Measurements from ENCODE around the gene TRIP13. TPM values are rescaled to one million over a fixed set of nuclear protein-coding genes. Genes with fewer than 3 reads are reported as not detected.
"Not testable (repeated sequence)": the region's sequence is repeated elsewhere in the genome, so short reads cannot be mapped to it uniquely, and the experiment has no call there.

The TRIP13 gene
- total RNA-seq, 1 donor from 2014 or later = 8.4 TPM

DNA sequence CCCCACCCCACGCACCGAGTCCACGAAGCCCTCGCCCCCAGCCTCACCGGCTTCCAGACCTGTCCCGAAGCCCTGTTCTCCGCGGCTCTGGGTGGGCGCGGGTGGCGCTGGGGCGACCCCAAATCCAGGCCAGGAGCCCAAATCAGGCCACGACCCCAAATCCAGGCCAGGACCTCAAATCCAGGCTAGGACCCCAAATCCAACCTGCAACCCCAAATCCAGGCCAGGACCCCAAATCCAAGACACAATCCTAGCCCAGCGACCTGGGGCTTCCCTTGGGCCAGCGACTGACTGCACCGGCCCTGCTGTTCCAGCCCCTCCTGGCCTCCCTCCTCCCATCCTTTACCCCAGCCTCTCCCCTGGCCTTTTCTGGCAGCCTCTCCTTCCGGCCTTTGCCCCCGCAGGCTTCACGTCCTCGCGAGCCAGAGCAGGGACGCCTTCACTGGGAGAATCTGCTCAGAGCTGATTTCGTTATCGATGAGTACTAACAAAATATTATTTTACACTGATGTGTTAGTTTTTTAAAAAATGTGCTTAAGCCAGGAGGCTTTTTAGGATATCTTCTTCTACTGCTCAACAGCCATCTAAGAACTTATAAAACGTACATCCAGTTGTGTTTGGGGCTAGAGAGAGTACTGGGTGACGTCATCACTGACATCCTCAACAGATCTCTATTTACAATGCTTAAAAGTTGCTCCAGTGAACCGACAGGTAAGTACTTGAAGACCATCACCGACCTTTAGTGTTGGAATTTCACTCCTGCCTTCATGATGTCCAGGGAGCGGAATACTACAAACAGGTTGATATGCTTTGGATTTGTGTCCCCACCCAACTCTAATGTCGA lies 34.7 kb downstream of the TRIP13 start:
- Mint-ChIP-seq H3K4me3 (ENCODE audit: unreplicated experiment) (peak overlapping the region; percentile 60), H3K4me1 (ENCODE audit: unreplicated experiment) (no peaks in the 10 kb centered on the region)
- DNase-seq (ENCODE audit: low spot score) = no peak

DNA sequence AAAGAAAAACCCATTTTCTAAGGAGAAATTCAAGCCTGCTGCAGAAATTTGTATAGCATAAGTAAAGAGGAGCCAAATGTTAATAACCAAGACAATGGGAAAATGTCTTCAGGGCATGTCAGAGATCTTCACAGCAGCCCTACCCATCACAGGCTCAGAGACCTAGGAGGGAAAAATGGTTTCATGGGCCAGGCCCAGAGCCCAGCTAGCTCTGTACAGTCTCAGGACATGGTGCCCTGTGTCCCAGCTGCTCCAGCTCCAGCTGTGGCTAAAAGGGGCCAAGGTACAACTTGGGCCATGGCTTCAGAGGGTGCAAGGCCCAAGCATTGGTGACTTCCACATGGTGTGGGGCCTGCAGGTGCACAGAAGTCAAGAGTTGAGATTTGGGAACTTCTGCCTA lies 36.5 kb downstream of the TRIP13 start:
- not testable (repeated sequence) for H3K36me3 Mint-ChIP-seq (ENCODE audit: low read depth, unreplicated experiment); H3K27me3 Mint-ChIP-seq (ENCODE audit: unreplicated experiment); H3K4me3 Mint-ChIP-seq (ENCODE audit: unreplicated experiment); H3K4me1 Mint-ChIP-seq (ENCODE audit: unreplicated experiment); H3K27ac Mint-ChIP-seq (ENCODE audit: unreplicated experiment); H3K9me3 Mint-ChIP-seq (ENCODE audit: unreplicated experiment); DNase-seq (ENCODE audit: low spot score)

More for the DNA sequence above, 34.7 kb downstream of the TRIP13 start:
- TF ChIP-seq, protein P1, sequence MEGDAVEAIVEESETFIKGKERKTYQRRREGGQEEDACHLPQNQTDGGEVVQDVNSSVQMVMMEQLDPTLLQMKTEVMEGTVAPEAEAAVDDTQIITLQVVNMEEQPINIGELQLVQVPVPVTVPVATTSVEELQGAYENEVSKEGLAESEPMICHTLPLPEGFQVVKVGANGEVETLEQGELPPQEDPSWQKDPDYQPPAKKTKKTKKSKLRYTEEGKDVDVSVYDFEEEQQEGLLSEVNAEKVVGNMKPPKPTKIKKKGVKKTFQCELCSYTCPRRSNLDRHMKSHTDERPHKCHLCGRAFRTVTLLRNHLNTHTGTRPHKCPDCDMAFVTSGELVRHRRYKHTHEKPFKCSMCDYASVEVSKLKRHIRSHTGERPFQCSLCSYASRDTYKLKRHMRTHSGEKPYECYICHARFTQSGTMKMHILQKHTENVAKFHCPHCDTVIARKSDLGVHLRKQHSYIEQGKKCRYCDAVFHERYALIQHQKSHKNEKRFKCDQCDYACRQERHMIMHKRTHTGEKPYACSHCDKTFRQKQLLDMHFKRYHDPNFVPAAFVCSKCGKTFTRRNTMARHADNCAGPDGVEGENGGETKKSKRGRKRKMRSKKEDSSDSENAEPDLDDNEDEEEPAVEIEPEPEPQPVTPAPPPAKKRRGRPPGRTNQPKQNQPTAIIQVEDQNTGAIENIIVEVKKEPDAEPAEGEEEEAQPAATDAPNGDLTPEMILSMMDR (IDR thresholded peaks at IDR 0.05; ENCODE audit: unreplicated experiment) = peak; percentile 7
- Mint-ChIP-seq H3K36me3 (ENCODE audit: low read depth, unreplicated experiment) (peaks cover 3% of the 10 kb centered on the region), H3K27me3 (ENCODE audit: unreplicated experiment) (peaks cover 7% of the 10 kb centered on the region), H3K27ac (ENCODE audit: unreplicated experiment) (no peak overlapping the region), H3K9me3 (ENCODE audit: unreplicated experiment) (no peaks in the 10 kb centered on the region)

GRCh38 chr5:929596-929995 lies 36.9 kb downstream of the TRIP13 start:
- peaks cover 5% of the 10 kb centered on the region for H3K4me1 Mint-ChIP-seq (ENCODE audit: unreplicated experiment)
- no peaks in the 10 kb centered on the region for H3K36me3 Mint-ChIP-seq (ENCODE audit: low read depth, unreplicated experiment)
- no peak overlapping the region for H3K4me3 Mint-ChIP-seq (ENCODE audit: unreplicated experiment)
- no peak overlapping the region for H3K27ac Mint-ChIP-seq (ENCODE audit: unreplicated experiment)
- TF ChIP-seq, protein P1 (IDR thresholded peaks at IDR 0.05; ENCODE audit: unreplicated experiment) = no peak
- DNase-seq (ENCODE audit: low spot score) = no peak
- H3K27me3 Mint-ChIP-seq (ENCODE audit: unreplicated experiment) = peaks cover 6% of the 10 kb centered on the region
- H3K9me3 Mint-ChIP-seq (ENCODE audit: unreplicated experiment) = peaks cover 5% of the 10 kb centered on the region

DNA sequence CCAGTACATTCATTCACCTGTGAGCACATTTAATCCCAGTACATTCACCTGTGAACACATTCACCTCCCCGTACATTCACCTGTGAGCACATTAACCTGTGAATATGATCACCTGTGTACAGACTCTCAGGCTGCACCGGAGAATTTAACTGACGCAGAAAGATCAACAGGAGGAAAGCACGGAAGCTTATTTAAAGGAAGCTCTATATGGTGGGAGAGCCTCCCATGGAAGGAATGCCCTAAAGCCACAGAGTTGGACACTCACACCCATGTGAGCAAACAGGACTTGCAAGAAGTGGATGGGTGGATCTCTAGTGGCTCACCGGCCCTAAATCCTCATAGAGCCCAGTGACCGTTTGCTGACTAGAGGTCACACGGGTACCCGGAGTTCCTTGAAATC lies 38.2 kb downstream of the TRIP13 start:
- no peaks in the 10 kb centered on the region for H3K36me3 Mint-ChIP-seq (ENCODE audit: low read depth, unreplicated experiment)
- no peak overlapping the region for H3K4me3 Mint-ChIP-seq (ENCODE audit: unreplicated experiment)
- peaks cover 5% of the 10 kb centered on the region for H3K4me1 Mint-ChIP-seq (ENCODE audit: unreplicated experiment)
- H3K27me3 Mint-ChIP-seq (ENCODE audit: unreplicated experiment) = peaks cover 6% of the 10 kb centered on the region
- no peak overlapping the region for H3K27ac Mint-ChIP-seq (ENCODE audit: unreplicated experiment)
- TF ChIP-seq, protein P1 (IDR thresholded peaks at IDR 0.05; ENCODE audit: unreplicated experiment) = no peak
- no peak for DNase-seq (ENCODE audit: low spot score)
- peaks cover 5% of the 10 kb centered on the region for H3K9me3 Mint-ChIP-seq (ENCODE audit: unreplicated experiment)

DNA sequence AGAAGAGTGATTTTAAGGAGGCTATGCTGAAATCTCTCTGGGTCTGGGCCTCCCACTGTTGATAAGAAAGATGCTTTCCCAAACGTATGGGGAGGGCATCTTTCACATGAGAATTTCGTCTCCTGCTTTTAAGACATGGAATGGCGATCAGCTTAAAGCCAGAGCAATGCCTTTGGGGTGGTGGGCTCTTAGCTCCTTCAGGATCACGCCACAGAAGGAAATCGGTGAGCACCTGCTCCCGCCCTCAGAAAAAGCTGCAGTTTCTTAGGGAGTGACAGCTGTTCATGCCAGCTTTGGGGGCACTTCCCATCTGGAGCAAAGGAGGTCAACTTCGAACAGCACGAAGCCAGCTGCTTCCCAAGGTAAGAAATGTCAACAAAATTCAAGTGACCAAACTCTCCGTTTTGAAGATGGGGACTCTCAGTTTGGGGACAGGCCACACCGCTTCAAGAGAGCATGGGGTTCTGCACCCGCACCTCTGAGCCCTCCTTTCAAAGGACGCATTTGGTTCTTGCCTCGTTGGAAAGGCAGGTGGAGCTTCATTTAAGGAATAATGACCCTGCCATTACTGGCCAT lies 39.0 kb downstream of the TRIP13 start:
- TF ChIP-seq, protein P1 (IDR thresholded peaks at IDR 0.05; ENCODE audit: unreplicated experiment) = no peak
- no peak overlapping the region for H3K27ac Mint-ChIP-seq (ENCODE audit: unreplicated experiment)
- H3K27me3 Mint-ChIP-seq (ENCODE audit: unreplicated experiment) = peaks cover 6% of the 10 kb centered on the region
- DNase-seq (ENCODE audit: low spot score) = no peak
- no peak overlapping the region for H3K4me3 Mint-ChIP-seq (ENCODE audit: unreplicated experiment)
- peaks cover 5% of the 10 kb centered on the region for H3K9me3 Mint-ChIP-seq (ENCODE audit: unreplicated experiment)
- H3K36me3 Mint-ChIP-seq (ENCODE audit: low read depth, unreplicated experiment) = no peaks in the 10 kb centered on the region
- peaks cover 5% of the 10 kb centered on the region for H3K4me1 Mint-ChIP-seq (ENCODE audit: unreplicated experiment)
